ENCODE measurements around the gene NBEAL2.
A peak's percentile ranks its signal among the peaks of the same experiment; 100 is the strongest.

The NBEAL2 gene

DNA sequence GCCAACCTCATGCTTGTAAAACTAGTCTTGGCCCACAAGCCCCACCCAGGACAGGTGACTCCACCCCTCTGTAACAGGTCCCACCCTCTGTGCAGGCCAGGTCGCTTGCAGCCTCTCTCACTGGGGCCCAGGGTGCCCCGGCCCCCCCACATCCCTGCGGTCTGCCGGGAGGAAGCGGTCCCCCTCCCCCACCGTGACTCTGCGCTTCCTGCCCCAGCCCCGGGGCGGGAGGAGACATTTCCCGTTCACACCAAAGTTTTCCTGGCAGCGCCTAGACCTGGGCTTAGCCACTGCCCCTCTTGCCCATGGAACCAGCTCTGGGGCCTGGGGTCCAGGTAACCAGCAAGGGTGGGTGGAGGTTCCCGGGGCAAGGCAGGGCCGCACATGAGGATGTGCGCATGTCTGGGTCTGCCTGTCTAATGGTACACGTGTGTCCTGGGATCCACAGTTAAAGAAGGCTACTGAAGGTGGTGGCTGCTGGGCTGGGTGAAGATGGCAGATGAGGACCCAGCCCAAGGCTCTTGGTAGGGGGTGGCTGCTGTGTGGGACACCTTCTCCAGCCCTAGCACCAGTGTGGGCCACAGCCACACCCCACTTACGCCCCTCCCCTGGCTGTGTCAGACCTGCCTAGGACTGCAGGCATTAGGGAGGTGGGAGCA lies 8.4 kb downstream of the NBEAL2 start:
- peak; percentile 80 for DNase-seq (ENCODE audit: low read depth)

DNA sequence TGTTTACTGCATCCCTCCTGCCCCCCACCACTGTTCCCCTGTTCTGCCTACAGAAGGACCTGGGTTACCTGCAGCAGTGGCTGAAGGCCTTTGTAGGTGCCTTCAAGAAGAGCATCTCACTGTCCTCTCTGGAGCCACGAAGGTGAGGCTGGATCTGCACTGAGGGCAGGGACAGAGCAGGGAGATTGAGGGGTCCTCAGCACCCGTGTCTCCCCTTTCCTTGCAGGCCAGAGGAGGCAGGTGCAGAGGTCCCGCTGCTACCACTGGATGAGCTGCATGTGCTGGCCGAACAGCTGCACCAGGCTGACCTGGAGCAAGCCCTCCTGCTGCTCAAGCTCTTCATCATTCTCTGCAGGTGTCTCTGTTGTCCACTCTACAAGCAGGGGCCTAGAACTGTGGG lies 9.2 kb downstream of the NBEAL2 start:
- no peak for DNase-seq (ENCODE audit: low read depth)

DNA sequence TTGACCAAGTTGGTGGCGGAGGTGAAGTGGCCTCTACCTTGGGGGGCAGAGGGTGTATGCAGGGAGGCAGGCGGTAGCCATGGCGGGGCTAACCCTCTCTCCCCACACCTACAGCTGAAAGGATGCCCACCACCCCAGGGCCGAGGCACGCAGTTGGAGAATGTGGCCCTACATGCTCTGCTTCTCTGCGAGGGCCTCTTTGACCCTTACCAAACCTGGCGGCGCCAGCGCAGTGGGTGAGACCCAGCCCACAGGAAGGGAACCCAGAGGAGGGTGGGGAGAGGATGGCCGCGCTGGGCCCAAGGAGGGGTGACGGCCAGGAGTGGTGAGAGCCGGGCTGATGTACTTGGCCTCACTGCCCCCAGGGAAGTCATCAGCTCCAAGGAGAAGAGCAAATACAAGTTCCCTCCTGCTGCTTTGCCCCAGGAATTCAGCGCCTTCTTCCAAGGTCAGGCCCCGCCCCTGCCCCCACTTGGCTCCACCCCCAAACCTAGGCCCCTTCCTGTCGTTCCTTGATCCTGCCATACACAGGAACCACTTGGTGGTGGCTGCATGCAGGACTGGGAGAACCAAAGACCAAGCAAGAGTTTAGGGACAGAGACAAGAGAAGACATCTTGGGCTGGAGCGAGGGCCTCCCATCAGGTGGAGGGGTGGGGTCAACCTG lies 9.8 kb downstream of the NBEAL2 start:
- DNase-seq (ENCODE audit: low read depth), result no peak

DNA sequence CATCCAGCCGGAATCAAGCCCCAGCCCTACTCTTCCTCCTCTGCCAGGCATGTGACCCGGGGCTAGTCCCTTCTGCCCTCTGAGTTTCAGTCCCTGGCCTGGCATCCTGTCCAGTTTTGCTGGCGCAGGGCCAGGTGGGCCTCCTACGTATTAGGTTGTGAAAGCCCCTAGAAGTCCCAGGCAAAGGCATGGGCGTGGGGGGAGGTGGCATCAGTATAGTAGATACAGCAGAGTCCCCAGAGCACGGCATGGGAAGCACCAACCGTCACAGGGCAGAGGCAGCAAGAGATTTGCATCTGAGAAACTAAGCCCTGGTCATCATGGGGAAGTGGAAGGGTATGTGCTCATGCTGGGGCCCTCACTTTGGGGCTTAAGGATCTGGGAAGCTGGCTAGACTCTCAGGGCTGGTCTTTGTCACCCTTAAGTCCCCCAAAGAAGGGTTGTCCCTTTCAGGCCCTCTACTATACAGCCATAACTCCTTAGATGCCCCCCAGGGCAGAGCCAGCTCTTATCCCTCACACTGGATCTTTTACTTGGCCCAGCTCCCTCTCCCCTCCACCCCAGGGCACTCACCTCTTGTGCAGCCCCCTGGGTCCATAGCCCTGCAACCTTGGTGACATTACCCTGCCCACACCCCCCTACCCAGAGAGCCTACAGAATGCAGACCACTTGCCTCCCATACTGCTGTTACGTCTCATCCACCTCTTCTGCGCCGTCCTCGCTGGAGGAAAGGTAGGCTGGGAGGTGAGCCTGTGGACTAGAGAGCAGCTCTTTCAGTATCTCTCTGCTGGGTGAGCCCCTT lies 11.3 kb downstream of the NBEAL2 start:
- DNase-seq (ENCODE audit: low read depth), result no peak

DNA sequence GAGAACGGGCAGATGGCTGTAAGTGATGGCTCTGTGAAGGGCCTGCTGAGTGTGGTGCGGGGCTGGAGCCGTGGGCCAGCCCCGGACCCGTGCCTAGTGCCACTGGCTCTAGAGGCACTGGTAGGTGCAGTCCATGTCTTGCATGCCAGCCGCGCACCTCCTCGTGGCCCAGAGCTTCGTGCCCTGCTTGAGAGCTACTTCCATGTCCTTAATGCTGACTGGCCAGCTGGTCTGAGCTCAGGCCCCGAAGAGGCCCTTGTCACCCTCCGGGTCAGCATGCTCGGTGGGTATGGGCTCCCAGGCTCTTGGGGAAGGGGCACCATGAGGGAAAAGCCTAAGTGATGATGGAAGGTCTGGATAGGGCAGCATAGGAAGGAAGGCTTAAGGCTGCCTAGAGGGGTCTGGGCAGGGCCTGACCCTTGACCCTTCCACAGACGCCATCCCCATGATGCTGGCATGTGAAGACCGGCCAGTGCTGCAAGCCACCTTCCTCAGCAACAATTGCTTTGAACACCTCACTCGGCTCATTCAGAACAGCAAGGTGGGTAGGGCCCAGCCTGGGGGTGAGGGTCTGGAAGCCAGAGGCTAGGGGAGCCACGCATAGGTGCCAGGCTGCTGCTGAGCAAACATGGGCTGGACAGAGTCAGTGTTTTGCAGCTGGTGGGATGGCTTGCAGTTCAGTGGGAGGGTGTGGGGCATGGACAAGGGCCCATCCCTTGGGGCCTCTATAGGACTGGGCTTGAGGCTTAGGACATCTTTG lies 12.1 kb downstream of the NBEAL2 start:
- DNase-seq (ENCODE audit: low read depth), result no peak

DNA sequence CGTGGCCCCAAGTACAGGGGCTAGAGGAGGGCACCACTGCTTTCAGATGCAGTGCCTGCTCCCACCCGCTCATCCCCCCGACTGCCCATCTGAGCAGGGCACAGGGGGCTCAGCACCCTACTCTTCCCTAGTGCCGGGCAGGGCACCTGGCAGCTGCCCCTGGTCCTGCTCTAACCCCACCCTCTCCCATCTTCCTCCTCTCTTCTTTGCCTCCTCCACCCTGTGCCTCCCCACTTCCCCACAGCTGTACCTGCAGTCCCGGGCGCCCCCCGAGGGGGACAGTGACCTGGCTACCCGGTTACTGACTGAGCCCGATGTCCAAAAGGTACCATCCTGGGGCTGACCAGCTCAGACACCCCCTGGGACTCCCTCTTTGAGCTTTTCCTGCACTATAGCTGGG lies 12.8 kb downstream of the NBEAL2 start:
- DNase-seq (ENCODE audit: low read depth), result no peak

DNA sequence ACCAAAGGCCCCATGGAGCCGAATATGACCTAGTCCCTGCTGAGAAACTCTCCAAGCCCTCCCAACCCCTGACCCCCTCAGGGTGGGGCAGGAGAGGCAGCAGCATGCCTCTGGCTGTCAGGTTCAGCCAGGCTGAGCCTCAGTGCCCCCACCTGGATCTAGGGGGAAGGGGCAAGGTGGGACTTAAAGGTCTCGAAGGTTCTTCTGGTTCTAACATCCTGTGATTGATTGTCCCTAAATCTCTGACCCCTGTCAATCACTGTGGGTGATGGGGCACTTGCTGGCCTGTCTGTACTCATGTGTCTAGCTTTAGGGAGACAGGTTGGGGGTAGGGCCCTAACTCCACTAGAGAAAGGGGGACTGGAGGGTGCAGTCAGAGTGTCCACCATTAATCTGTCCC lies 13.8 kb downstream of the NBEAL2 start:
- DNase-seq (ENCODE audit: low read depth), result no peak

DNA sequence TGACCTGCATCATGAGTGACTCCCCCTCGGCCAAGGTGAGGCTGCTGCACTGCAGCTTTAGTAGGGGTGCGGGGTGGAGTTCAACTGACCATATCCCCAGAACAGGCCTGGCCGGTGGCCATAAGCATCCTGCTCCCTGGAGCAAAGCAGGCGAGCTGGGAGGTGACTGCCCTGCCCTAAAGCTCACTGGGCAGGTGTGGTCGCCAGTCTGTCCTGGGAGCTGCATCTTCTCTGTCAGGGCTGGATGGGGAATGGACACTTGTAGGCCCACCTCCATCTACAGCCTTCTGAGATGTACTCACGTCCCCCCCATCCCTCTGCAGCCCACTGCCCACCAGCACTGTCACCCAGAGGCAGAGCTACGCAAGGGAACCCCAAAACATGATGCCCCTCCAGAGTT lies 14.5 kb downstream of the NBEAL2 start:
- DNase-seq (ENCODE audit: low read depth), result no peak

DNA sequence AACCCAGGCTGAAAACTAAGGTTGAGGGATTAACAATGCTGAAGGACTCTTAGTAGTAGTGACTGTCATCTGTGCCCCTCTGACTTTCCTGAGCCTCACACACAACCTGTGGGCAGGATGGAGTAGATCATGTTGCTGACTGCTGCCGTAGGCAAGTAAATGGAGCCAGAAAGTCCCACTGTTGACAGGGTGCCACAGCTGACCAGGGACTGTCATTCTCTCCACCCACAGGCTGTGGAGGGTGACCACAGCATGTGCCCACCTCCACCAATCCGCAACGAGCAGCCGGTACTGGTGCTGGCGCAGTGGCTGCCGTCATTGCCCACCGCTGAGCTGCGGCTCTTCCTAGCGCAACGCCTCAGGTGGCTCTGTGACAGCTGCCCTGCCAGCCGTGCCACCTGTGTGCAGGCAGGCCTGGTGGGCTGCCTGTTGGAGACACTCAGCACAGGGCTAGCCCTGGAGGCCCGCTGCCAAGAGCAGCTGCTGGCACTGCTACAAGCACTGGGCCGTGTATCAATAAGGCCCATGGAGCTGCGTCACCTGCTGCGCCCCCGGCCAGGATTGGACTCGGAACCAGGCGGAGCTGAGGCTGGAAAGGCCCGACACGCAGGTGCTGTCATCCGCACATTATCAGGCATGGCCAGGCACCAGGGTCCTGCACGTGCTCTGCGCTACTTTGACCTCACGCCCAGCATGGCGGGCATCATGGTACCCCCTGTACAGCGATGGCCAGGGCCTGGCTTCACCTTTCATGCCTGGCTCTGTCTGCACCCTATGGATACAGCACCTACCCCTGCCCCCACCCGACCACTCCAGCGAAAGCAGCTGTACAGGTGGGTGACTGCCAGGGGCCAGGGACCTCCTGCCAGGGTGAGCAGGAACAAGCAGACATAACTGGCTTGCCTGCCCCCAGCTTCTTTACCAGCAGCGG lies 15.6 kb downstream of the NBEAL2 start:
- DNase-seq (ENCODE audit: low read depth), result no peak

DNA sequence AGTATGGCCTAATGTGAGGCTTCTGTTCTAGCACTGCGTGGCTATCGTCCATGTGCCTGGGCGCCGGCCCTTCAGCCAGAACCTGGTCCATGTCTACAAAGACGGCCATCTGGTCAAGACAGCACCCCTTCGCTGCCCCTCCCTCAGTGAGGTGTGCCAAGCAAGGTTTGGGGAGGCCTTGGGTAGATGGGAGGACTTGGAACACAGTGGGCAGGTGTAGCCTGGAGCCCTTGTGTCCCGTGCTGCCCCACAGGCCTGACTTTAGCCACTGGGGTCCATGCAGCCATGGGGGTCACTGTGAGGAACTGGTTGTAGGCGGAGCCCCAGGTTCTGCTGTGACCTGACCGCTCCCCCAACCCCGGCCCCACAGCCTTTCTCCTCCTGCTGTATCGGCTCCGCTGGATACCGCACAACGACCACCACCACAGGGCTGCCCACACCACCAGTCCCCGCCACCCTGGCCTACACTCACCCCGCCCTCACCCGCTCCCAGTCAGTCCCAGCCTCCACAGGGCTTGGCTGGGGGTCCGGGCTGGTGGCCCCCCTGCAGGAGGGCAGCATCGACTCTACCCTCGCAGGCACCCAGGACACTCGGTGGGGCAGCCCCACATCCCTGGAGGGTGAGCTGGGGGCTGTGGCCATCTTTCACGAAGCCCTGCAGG lies 16.6 kb downstream of the NBEAL2 start:
- DNase-seq (ENCODE audit: low read depth), result no peak

DNA sequence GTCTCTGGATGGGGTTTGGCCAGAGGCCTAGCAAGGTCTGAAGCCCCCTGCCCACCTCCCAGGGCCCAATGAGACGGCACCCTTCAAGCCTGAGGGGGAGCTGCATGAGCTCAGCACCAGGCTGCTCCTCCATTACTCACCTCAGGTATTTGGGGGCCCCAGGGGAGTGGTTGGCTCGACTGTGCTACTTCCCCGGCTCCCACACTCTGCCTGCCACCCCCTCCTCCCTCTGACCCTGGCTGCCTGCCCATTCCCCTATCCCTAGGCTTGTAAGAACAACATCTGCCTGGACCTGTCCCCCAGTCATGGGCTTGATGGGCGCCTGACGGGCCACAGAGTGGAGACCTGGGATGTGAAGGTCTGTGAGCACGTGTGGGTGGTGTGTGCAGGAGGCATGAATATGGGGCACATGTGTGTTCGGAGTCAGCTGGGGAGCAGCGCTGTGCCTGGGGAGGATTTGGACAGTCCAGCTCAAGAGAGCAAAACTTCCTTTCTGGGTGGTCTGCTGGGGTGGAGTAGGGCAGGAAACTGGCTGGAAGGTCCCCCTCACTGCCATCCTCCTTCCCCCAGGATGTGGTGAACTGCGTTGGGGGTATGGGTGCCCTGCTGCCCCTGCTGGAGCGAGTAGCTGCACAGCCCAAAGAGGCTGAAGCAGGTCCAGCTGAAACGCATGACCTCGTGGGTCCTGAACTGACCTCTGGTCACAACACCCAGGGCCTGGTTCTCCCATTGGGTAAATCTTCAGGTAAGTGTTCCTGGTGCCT lies 17.4 kb downstream of the NBEAL2 start:
- DNase-seq (ENCODE audit: low read depth), result no peak

DNA sequence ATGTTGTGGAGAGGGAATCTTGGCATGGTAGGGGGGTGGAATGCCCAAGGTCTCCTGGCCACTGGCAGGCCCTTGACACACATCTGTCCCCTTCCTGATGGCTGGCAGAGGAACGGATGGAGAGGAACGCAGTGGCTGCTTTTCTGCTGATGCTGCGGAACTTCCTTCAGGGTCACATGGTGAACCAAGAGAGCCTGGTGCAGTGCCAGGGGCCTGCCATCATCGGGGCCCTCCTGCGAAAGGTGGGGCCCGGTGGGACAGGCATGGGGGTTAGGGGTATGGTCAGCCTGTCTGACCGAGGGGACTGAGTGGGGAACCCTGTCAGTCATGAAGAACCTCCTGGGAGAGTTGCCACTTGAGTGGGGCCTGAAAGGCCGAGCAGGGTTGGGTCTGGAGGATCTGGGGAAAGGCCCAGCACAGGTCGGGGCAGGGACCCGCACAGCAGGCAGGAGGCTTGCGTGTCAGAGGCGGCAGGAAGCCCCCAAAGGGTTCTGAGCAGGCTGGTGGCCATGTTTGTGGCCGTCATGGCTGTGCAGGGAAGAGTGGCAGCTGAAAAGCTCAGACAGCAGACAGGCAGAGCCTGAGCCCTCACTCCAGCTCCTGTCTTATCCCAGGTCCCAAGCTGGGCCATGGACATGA lies 18.1 kb downstream of the NBEAL2 start:
- DNase-seq (ENCODE audit: low read depth), result no peak

DNA sequence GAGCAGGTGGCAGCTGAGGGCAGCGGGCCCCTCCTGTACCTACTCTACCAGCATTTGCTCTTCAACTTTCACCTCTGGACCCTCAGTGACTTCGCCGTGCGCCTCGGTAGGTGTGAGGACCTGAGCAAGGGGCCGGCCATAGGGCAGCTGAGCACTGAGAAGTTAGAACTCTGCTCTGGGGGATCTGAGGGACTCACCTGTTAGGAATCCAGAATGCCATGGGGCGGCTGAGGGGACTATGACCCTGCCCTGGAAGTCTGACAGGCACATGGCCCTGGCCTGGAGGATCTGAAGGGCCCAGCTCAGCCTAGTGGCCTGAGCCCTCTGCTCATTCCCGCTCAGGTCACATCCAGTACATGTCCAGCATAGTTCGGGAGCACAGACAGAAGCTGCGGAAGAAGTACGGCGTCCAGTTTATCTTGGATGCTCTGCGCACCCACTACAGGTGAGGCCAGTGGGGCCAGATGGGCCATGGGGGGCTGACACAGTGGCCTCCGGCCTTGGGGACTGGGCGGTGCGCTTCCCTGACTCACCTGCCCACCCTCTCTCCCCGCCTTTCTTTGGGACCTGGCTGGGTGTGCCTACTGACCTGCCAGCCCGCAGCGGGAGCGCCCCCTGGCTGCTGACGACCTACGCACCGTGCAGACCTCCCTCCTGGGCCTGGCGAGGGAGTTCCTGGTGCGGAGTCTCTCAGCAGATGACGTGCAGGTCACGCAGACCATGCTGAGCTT lies 18.8 kb downstream of the NBEAL2 start:
- DNase-seq (ENCODE audit: low read depth), result peak; percentile 60

DNA sequence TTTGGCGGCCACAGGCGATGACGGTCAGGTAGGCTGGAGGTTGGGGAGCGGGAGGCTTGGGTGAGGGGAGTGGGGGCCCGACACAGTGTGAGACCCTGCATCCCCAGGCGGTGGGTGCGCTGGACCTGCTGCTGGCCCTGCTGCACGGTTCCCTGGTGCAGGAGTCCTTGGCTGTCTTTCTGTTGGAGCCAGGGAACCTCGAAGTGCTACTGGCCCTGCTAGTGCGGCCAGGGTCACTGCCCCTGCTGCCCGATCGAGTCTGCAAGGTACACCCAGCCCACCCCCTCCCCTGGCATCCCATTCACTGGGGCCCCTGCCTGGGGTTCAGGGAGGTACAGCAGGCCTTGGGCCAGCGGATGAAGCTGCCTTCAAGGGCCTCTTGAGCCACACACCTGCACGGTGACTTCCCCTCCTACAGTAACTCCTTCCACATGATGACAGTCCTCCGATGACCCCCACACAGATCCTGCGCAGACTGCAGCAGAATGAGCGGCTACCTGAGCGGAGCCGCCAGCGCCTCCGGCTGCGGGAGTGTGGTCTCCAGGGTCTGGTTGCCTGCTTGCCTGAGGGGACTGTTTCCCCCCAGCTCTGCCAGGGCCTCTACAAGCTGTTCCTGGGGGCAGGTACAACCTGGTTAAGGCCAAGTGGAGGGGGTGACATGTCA lies 19.5 kb downstream of the NBEAL2 start:
- no peak for DNase-seq (ENCODE audit: low read depth)

DNA sequence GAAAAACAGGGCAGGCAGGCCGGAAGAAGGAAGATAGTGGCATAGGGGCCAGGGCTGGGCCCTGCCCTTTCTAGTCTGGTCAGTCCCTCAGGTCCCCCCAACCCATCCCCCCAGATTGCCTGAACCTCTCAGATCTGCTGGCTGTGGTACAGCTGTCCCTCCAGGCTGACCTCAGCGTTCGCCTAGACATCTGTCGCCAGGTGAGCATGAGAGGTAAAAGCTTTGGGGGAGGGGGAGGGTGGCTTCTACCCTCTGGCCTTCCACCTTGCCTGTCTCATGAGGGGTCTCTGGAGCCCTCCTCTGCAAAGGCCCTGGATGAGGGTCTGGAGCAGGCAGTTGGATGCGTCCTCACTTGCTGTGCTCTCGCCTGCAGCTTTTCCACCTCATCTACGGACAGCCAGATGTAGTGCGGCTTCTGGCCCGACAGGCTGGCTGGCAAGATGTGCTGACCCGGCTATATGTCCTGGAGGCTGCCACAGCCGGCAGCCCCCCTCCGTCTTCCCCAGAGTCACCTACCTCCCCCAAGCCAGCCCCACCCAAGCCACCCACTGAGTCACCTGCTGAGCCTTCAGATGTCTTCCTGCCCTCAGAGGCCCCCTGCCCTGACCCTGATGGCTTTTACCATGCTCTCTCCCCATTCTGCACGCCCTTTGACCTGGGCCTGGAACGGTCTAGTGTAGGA lies 20.2 kb downstream of the NBEAL2 start:
- DNase-seq (ENCODE audit: low read depth), result no peak

DNA sequence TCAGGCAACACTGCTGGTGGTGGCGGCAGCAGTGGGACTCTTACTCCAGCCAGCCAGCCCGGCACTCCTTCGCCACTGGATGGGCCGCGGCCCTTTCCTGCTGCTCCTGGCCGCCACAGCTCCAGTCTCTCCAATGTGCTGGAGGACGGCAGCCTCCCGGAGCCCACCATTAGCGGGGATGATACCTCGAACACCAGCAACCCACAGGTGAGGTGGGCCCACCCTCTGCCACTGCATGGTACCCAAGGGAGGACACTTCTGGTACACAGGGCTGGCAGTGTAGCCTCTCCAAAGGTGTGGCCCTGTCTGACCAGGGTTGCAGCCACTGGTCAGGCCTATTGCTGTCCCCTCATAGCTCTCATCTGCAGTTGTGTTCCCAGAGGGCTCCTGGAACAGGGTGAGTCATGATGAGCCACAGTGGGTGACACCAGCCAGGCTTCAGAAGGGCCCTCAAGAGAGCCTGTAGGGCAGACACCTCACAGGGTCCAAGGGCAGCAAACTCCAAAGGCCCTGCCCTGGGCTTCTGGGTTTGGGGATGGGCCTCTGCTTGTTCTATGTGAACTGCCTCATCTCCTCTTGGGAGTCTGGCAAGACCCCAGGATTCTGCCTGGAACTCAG lies 20.8 kb downstream of the NBEAL2 start:
- peak; percentile 71 for DNase-seq (ENCODE audit: low read depth)

Measured in ELR (cell line).